ENCODE data around the gene OR2L8.

OR2L8 gene

GRCh38 chr1:247923941-247924340 is 24.7 kb upstream of the OR2L8 start:
- Histone ChIP-seq H3K36me3 (ENCODE audit: control insufficient read depth in 2 of 2, insufficient read depth in 1 of 2, low read length in 2 of 2) (no peaks in the 10 kb centered on the region), H3K27ac (ENCODE audit: extremely low read depth, low read depth, low read length) (no peak overlapping the region), H3K4me3 (ENCODE audit: low read depth, low read length) (no peak overlapping the region), H3K9me3 (ENCODE audit: control insufficient read depth, insufficient read depth, low read depth, low read length) (no peaks in the 10 kb centered on the region), H3K4me1 (ENCODE audit: control insufficient read depth, insufficient read depth, low read length) (no peaks in the 10 kb centered on the region)
- ChIA-PET CTCF (no interaction called here), POLR2A (no interaction called here)
- TF ChIP-seq SP2 (tag by site-specific recombination; IDR thresholded peaks at IDR 0.05), result no peak

GRCh38 chr1:247924868-247925267 is 23.8 kb upstream of the OR2L8 start, which contains the start of gene OR2AJ1:
Gene OR2AJ1, plus strand, starts transcription at chr1:247924889. Its CDS starts 8,880 bp downstream, at chr1:247933769.
- no peak within 1 kb of the TSS for H3K27ac ChIP-seq (ENCODE audit: extremely low read depth, low read depth, low read length)
- no peaks in the 10 kb centered on the region for H3K9me3 ChIP-seq (ENCODE audit: control insufficient read depth, insufficient read depth, low read depth, low read length)
- CTCF ChIA-PET, result no interaction called here
- POLR2A ChIA-PET, result no interaction called here
- H3K36me3 ChIP-seq (ENCODE audit: control insufficient read depth in 2 of 2, insufficient read depth in 1 of 2, low read length in 2 of 2), result no peaks in the 10 kb centered on the region
- TF ChIP-seq ZNF112 (tag by site-specific recombination; IDR thresholded peaks at IDR 0.05) (no peak), ZNF184 (tag by site-specific recombination; IDR thresholded peaks at IDR 0.05) (no peak), ZNF114 (tag by site-specific recombination; IDR thresholded peaks at IDR 0.05) (no peak), PRDM4 (tag by site-specific recombination; IDR thresholded peaks at IDR 0.05) (no peak), GFI1B (tag by site-specific recombination; IDR thresholded peaks at IDR 0.05) (no peak), SCRT2 (tag by site-specific recombination; IDR thresholded peaks at IDR 0.05) (no peak), PRDM2 (tag by site-specific recombination; IDR thresholded peaks at IDR 0.05; ENCODE audit: borderline replicate concordance) (no peak), ZNF843 (tag by site-specific recombination; IDR thresholded peaks at IDR 0.05) (no peak), ZNF501 (tag by site-specific recombination; IDR thresholded peaks at IDR 0.05) (no peak)
- no peaks in the 10 kb centered on the region for H3K4me1 ChIP-seq (ENCODE audit: control insufficient read depth, insufficient read depth, low read length)
- no peak within 1 kb of the TSS for H3K4me3 ChIP-seq (ENCODE audit: low read depth, low read length)

GRCh38 chr1:247933989-247934388 is 14.7 kb upstream of the OR2L8 start:
- ChIA-PET POLR2A (no interaction called here), CTCF (no interaction called here)
- Histone ChIP-seq H3K4me1 (ENCODE audit: control insufficient read depth, insufficient read depth, low read length) (no peaks in the 10 kb centered on the region), H3K4me3 (ENCODE audit: low read depth, low read length) (no peak overlapping the region), H3K9me3 (ENCODE audit: control insufficient read depth, insufficient read depth, low read depth, low read length) (no peaks in the 10 kb centered on the region), H3K27ac (ENCODE audit: extremely low read depth, low read depth, low read length) (no peak overlapping the region), H3K36me3 (ENCODE audit: control insufficient read depth in 2 of 2, insufficient read depth in 1 of 2, low read length in 2 of 2) (no peaks in the 10 kb centered on the region)
- TF ChIP-seq ZNF211 (tag by site-specific recombination; IDR thresholded peaks at IDR 0.05; ENCODE audit: low read depth) (no peak), FEZF1 (tag by site-specific recombination; IDR thresholded peaks at IDR 0.05) (no peak), ZNF10 (tag by site-specific recombination; IDR thresholded peaks at IDR 0.05) (no peak), ZNF704 (tag by site-specific recombination; IDR thresholded peaks at IDR 0.05) (no peak), ZNF560 (tag by site-specific recombination; IDR thresholded peaks at IDR 0.05; ENCODE audit: borderline replicate concordance) (no peak), ZNF433 (tag by site-specific recombination; IDR thresholded peaks at IDR 0.05; ENCODE audit: low read depth) (no peak), ZFP41 (tag by site-specific recombination; IDR thresholded peaks at IDR 0.05; ENCODE audit: borderline replicate concordance) (no peak), ZNF510 (tag by site-specific recombination; IDR thresholded peaks at IDR 0.05; ENCODE audit: insufficient replicate concordance) (no peak), ZNF311 (tag by site-specific recombination; IDR thresholded peaks at IDR 0.05; ENCODE audit: borderline replicate concordance) (no peak), PRDM1 (tag by site-specific recombination; IDR thresholded peaks at IDR 0.05) (no peak), ZNF248 (tag by site-specific recombination; IDR thresholded peaks at IDR 0.05) (no peak), ZNF2 (tag by site-specific recombination; IDR thresholded peaks at IDR 0.05) (no peak), ZBTB17 (tag by site-specific recombination; IDR thresholded peaks at IDR 0.05) (no peak), SP7 (tag by site-specific recombination; IDR thresholded peaks at IDR 0.05) (no peak), ZNF529 (tag by site-specific recombination; IDR thresholded peaks at IDR 0.05; ENCODE audit: insufficient replicate concordance) (no peak)
